Esophagus muscularis mucosa (tissue), 3 donors: Measurements from ENCODE around the gene C17orf58.

Experiments used
- CTCF ChIP-seq, 3 experiments: fragments of 200-600 bp in 2 of 3; fragments of 450-650 bp in 1 of 3; sonication (generic) in 2 of 3; IDR thresholded peaks; one replicate each; pipeline ENCODE4 v1.5.1; 2017 to 2019; ENCODE audit warnings: antibody characterized with exemption in 3 of 3, mild to moderate bottlenecking in 2 of 3, moderate library complexity in 1 of 3
- EP300 ChIP-seq: sonication (generic); formaldehyde crosslinking; IDR thresholded peaks from one replicate; pipeline ENCODE4 v1.6.1; 2017; ENCODE audit warnings: antibody characterized with exemption

- TF ChIP-seq CTCF (IDR thresholded peaks at IDR 0.05), result no peak
- no peak for TF ChIP-seq EP300
Measured at GRCh38 chr17:67992548-67993152, 3.6 kb downstream of the C17orf58 start.
